ENCODE data around the gene CCDC6.
"Not testable (repeated sequence)": the region's sequence is repeated elsewhere in the genome, so short reads cannot be mapped to it uniquely, and the experiment has no call there.

CCDC6 gene

GRCh38 chr10:59752278-59752940 is 153.9 kb downstream of the CCDC6 start:
- TF ChIP-seq CTCF (IDR thresholded peaks at IDR 0.05; ENCODE audit: insufficient read depth, low read length, poor library complexity, severe bottlenecking): no peak
- no peak for DNase-seq (ENCODE audit: extremely low read depth, insufficient read length)
- no peaks in the 10 kb centered on the region for H3K27me3 ChIP-seq (replicated peaks; ENCODE audit: control insufficient read depth, insufficient read depth, low read length)
- no peaks in the 10 kb centered on the region for H3K36me3 ChIP-seq (ENCODE audit: control insufficient read depth, insufficient read depth, low read length)
- H3K4me3 ChIP-seq (replicated peaks; ENCODE audit: low read depth, low read length): no peak overlapping the region

- no peak for TF ChIP-seq CTCF (IDR thresholded peaks at IDR 0.05; ENCODE audit: insufficient read depth, low read length, poor library complexity, severe bottlenecking)
- Histone ChIP-seq H3K36me3 (ENCODE audit: control insufficient read depth, insufficient read depth, low read length) (no peaks in the 10 kb centered on the region), H3K4me3 (replicated peaks; ENCODE audit: low read depth, low read length) (no peak overlapping the region), H3K27me3 (replicated peaks; ENCODE audit: control insufficient read depth, insufficient read depth, low read length) (no peaks in the 10 kb centered on the region)
- no peak for DNase-seq (ENCODE audit: extremely low read depth, insufficient read length)
These were observed 156.0 kb downstream of the CCDC6 start for GRCh38 chr10:59750155-59750945.

GRCh38 chr10:59748834-59749233 is 157.5 kb downstream of the CCDC6 start:
- H3K36me3 ChIP-seq (ENCODE audit: control insufficient read depth, insufficient read depth, low read length): no peaks in the 10 kb centered on the region
- DNase-seq (ENCODE audit: extremely low read depth, insufficient read length): peak; percentile 3
- no peak overlapping the region for H3K4me3 ChIP-seq (replicated peaks; ENCODE audit: low read depth, low read length)
- H3K27me3 ChIP-seq (replicated peaks; ENCODE audit: control insufficient read depth, insufficient read depth, low read length): no peaks in the 10 kb centered on the region
- TF ChIP-seq CTCF (IDR thresholded peaks at IDR 0.05; ENCODE audit: insufficient read depth, low read length, poor library complexity, severe bottlenecking): no peak

DNA sequence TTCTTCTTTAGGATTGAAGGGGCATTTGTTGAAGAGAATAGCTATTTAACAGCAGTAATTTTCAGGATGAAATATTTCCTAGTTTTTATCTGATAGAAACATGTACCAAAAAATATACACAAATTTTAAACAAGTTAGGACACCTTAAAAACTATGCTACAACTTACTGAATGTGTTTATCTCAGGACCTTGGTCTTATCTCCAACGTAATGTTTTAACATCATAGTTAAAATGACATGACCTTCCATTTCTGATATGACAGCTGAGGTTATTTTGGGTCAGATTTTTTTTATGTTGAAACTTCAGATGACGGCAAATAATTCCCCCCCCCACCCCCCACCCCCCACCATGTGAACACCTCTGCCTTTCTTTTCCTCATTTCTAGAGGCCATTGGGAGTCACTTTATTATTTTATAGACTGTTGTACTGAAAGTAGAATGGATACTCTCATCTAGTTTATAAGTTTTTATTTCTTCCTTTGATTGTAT is 161.1 kb downstream of the CCDC6 start:
- no peak for TF ChIP-seq CTCF (IDR thresholded peaks at IDR 0.05; ENCODE audit: insufficient read depth, low read length, poor library complexity, severe bottlenecking)
- H3K4me3 ChIP-seq (replicated peaks; ENCODE audit: low read depth, low read length): no peak overlapping the region
- no peaks in the 10 kb centered on the region for H3K36me3 ChIP-seq (ENCODE audit: control insufficient read depth, insufficient read depth, low read length)
- DNase-seq (ENCODE audit: extremely low read depth, insufficient read length): no peak
- no peaks in the 10 kb centered on the region for H3K27me3 ChIP-seq (replicated peaks; ENCODE audit: control insufficient read depth, insufficient read depth, low read length)

- H3K36me3 ChIP-seq (ENCODE audit: control insufficient read depth, insufficient read depth, low read length); DNase-seq (ENCODE audit: extremely low read depth, insufficient read length); H3K4me3 ChIP-seq (replicated peaks; ENCODE audit: low read depth, low read length); H3K27me3 ChIP-seq (replicated peaks; ENCODE audit: control insufficient read depth, insufficient read depth, low read length): not testable (repeated sequence)
These were observed 161.6 kb downstream of the CCDC6 start for GRCh38 chr10:59744762-59745161.

DNA sequence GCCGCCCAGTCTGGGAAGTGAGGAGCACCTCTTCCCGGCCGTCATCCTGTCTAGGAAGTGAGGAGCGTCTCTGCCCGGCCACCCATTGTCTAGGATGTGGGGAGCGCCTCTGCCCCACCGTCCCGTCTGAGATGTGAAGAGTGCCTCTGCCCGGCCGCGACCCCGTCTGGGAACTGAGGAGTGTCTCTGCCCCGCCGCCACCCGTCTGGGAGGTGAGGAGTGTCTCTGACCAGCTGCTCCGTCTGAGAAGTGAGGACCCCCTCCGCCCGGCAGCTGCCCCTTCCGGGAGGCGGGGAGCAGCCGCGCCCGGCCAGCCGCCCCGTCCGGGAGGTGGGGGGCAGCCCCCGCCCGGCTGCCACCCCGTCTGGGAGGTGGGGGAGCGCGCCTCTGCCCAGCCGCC is 162.2 kb downstream of the CCDC6 start:
- not testable (repeated sequence) for H3K4me3 ChIP-seq (replicated peaks; ENCODE audit: low read depth, low read length); H3K27me3 ChIP-seq (replicated peaks; ENCODE audit: control insufficient read depth, insufficient read depth, low read length); H3K36me3 ChIP-seq (ENCODE audit: control insufficient read depth, insufficient read depth, low read length); DNase-seq (ENCODE audit: extremely low read depth, insufficient read length)
